Hepatocyte (in vitro differentiated cells): ENCODE data around the gene PDGFD.

Experiments
- EZH2 ChIP-seq: fragments of 200-600 bp; sonication (generic); IDR thresholded peaks from 2 replicates; pipeline ENCODE4 v1.6.1; 2016; ENCODE audit warnings: antibody characterized with exemption, mild to moderate bottlenecking, borderline replicate concordance
- EZH2phosphoT487 ChIP-seq: fragments of 200-600 bp; sonication (generic); IDR thresholded peaks from one replicate; pipeline ENCODE4 v1.6.1; 2018; ENCODE audit warnings: antibody characterized with exemption, mild to moderate bottlenecking, low read depth, moderate library complexity; ENCODE audit not compliant: unreplicated experiment, severe bottlenecking
- TF ChIP-seq, protein P1 (sequence below): fragments of 200-600 bp; sonication (generic); IDR thresholded peaks from 2 replicates; pipeline ENCODE4 v1.5.1; 2016; ENCODE audit warnings: antibody characterized with exemption, mild to moderate bottlenecking; ENCODE audit not compliant: poor library complexity

DNA sequence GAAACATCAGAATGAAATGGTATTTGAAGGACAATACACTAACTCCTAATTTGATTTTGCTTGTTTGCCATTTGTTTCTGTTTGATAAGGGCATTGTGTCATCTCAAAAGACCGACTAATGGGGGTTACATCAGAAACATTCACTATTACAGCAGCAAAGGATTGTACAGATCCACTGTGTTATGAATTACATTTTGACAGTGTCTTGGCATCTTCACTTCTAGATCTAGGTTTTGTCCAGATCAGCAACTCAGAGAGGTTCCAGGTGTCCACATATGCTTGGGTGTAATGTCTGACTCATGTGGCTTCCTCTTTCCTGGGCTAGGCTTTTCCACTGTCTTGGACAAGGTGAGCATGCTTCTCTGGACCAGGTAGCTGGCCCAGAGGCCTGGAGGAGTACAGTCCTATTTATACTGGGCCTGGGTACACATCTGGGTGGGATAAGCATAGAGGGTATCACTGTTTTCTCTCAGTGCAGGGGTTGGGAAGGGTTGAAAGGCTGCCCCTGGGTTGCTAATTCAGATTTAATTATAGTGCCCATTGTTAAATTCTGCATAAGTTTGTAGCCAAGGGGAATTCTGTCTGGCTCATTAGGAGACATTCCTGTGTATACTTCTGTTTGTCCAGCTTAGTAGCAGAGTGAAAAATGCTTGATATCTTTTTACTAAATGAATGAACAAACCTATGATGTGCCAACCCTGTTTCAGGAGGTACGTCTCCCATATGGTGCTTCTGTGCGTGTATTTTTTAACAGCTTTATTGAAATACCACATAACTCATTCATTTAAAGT is 103.7 kb downstream of the PDGFD start:
- TF ChIP-seq, protein P1, sequence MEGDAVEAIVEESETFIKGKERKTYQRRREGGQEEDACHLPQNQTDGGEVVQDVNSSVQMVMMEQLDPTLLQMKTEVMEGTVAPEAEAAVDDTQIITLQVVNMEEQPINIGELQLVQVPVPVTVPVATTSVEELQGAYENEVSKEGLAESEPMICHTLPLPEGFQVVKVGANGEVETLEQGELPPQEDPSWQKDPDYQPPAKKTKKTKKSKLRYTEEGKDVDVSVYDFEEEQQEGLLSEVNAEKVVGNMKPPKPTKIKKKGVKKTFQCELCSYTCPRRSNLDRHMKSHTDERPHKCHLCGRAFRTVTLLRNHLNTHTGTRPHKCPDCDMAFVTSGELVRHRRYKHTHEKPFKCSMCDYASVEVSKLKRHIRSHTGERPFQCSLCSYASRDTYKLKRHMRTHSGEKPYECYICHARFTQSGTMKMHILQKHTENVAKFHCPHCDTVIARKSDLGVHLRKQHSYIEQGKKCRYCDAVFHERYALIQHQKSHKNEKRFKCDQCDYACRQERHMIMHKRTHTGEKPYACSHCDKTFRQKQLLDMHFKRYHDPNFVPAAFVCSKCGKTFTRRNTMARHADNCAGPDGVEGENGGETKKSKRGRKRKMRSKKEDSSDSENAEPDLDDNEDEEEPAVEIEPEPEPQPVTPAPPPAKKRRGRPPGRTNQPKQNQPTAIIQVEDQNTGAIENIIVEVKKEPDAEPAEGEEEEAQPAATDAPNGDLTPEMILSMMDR, result no peak
- TF ChIP-seq EZH2 (no peak), EZH2phosphoT487 (no peak)
